ENCODE measurements around the gene BACE2.
"Not testable (repeated sequence)": the region's sequence is repeated elsewhere in the genome, so short reads cannot be mapped to it uniquely, and the experiment has no call there.

Gene BACE2

GRCh38 chr21:41243107-41243506 lies 75.1 kb downstream of the BACE2 start:
- DNase-seq: no peak

DNA sequence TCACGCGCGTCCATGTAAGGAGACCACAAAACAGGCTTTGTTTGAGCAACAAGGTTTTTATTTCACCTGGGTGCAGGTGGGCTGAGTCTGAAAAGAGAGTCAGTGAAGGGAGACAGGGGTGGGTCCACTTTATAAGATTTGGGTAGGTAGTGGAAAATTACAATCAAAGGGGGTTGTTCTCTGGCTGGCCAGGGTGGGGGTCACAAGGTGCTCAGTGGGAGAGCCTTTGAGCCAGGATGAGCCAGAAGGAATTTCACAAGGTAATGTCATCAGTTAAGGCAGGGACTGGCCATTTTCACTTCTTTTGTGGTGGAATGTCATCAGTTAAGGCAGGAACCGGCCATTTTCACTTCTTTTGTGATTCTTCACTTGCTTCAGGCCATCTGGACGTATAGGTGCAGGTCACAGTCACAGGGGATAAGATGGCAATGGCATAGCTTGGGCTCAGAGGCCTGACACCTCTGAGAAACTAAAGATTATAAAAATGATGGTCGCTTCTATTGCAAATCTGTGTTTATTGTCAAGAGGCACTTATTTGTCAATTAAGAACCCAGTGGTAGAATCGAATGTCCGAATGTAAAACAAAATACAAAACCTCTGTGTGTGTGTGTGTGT lies 76.4 kb downstream of the BACE2 start:
- not testable (repeated sequence) for DNase-seq

DNA sequence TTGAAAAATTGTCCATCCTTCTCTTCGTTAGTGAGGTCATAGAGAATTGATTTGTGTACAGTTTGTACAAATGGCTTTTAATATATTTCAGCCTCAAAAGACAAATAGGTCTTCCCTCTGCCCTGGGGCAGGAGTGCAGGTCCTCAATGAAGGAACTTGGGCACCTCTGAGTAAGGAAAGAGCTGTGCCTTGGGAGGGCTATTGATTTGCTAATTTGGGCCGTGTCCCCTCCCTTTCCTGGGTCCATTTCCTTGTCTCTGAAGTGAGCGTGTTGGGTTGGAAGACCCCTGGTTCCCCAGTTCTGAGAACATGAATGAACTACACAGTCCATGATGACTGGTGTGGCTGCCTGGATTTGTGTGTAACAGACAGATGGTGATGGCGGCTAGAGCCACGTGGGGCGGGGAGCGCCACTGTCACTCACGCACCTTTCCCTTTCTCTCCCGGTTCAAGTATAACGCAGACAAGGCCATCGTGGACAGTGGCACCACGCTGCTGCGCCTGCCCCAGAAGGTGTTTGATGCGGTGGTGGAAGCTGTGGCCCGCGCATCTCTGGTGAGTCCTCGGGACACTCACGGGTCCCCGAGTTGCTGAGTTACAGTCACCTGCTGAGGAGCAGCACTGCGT lies 77.7 kb downstream of the BACE2 start:
- no peak for DNase-seq

DNA sequence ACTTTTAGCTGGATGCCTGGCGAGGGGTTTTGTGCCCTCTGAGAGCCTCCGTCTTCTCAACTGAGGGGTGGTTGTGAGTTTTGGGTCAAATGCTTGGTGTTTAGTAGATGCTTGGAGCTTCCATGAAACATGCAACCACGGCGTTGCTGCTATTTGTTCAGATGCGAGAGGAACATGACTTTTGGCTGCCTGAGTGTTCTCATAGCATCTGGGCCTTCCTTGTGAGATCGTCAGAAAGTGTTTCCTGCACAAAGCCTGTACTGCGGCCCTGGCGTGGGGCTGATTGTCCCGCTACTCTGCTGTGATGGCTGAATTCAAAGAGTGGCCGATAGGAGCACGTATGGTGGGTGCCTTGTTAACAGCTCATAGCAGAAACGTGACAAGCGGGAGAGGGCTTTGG lies 78.8 kb downstream of the BACE2 start:
- DNase-seq: no peak

- no peak for DNase-seq
Measured at GRCh38 chr21:41247561-41248545, 79.9 kb downstream of the BACE2 start.

DNA sequence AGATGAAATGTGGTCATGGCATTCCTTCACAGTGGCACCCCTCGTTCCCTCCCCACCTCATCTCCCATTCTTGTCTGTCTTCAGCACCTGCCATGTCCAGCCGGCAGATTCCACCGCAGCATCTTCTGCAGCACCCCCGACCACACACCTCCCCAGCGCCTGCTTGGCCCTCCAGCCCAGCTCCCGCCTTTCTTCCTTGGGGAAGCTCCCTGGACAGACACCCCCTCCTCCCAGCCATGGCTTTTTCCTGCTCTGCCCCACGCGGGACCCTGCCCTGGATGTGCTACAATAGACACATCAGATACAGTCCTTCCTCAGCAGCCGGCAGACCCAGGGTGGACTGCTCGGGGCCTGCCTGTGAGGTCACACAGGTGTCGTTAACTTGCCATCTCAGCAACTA lies 81.5 kb downstream of the BACE2 start:
- no peak for DNase-seq

- no peak for DNase-seq
Measured at GRCh38 chr21:41250519-41250918, 82.6 kb downstream of the BACE2 start.

GRCh38 chr21:41251961-41252642 lies 84.1 kb downstream of the BACE2 start:
- DNase-seq: no peak

- DNase-seq: no peak
Measured at GRCh38 chr21:41254090-41254700, 86.2 kb downstream of the BACE2 start.

DNA sequence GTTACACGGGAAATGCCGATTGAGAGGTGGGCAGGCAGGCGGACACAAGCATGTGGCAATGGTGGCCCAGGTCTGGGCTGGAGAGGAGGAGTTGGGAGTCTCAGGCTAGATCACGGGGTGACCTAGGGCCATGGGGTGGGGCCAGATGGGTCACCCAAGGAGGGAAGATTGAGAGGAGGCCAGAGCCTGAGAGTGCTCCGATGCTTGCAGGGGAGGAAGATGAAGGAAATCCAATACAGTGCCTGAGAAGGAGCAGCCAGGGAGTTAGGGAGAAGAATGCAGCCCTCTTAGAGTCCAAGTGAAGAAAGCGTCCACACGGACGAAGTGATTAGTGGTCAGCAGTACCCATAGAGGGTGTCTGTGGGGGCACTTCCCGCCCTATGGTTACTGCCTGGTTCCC lies 87.2 kb downstream of the BACE2 start:
- DNase-seq: no peak

DNA sequence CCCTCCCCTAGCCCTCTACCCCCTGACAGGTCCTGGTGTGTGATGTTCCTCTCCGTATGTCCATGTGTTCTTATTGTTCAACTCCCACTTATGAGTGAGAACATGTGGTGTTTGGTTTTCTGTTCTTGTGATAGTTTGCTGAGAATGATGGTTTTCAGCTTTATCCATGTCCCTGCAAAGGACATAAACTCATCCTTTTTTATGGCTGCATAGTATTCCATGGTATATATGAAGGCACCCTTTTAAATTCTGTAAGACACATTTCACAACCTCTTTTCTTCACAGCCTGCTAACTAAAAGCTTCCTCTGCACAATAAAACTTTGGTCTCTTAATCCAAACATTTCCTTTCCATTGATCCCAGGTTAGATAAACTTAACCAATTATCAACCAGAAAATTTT lies 88.3 kb downstream of the BACE2 start:
- DNase-seq: not testable (repeated sequence)

DNA sequence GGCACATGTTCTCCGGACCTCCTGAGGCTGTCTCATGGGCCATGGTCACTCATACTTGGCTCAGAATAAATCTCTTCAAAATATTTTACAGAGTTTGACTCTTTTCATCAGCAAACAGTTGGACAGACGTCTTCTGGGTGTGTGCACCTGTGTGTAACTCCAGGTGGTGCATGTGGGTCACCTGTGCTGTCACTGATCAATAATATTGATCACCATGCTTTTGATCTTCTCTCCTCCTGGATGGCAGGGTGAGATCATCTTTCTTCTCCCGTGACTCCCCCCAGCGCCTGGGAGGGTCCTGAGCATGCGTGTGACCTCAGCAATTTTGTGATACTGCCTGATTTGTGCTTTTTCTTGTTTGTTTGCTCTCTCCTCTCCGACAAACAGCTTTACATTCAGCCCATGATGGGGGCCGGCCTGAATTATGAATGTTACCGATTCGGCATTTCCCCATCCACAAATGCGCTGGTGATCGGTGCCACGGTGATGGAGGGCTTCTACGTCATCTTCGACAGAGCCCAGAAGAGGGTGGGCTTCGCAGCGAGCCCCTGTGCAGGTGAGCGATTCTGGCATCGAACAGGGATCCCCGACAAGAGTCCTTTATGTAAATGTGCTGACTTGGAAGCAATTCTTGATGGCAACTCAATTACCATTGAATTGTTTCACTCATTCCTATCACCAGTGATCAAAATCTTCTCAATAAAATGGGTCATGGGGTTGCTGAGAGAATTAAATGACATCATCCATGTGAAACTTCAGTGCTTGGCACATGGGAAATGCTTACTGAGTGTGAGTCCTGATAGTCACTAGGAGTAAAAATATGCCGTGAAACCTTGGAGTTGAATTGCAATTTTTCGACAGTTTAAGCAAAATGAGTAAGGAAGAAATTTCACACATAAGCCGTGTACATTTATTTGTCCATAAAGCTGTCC lies 89.1 kb downstream of the BACE2 start:
- no peak for DNase-seq

DNA sequence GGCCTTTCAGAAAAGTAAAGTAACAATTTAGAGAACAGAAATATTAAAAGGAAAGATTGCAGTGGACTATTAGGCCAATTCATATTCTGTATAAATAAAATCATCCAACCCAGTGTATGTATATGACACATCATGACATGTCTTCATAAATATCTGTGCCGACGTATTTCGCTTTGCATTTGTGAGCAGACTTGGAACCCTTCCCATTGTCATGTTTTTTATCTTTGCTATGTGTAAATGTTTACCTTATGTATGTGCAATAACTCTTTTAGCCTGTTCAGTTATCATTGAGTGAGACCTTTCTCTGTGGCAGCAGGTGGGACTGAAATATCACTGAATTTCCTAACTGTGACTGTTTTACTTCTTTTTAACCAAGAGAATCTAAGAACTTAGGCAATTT lies 90.7 kb downstream of the BACE2 start:
- DNase-seq: no peak

- DNase-seq: no peak
Measured at GRCh38 chr21:41260428-41260827, 92.5 kb downstream of the BACE2 start.

DNA sequence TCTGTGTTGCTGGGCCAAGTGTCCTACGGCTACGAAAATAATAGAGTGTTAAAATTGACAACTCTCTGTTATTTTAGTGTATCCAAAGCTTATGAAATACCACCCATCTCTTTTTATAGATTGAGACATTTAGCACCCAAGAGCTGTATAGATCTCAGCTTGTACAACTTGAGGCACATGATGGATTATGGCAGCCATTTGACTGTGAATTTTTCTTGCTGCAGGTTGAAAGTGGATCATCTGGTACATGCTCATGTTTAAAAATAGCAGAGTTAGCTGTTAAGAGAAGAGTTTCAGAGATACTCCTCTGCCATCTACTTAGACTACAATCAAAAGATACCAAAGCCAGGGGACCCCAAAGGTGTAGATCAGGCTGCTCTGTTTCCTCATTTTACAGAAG lies 99.4 kb downstream of the BACE2 start:
- DNase-seq: no peak

DNA sequence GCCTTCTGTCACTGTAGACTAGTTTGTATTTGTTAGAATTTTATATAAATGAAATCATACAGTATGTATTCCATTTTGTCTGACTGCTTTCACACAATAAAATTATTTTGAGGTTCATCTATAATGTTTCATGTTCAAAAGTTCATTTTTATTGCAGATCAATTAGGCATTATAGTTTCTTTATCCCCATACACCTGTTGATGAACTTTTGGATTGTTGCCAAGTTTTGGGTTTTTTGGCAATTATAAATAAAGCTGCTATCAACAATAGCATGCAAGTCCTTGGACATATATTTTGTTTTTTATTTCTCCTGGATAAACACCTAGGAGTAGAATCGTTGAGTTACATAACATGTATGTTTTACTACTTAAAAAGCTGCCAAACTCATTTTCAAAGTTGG lies 101.6 kb downstream of the BACE2 start:
- DNase-seq: no peak

- DNase-seq: no peak
Measured at GRCh38 chr21:41277196-41277595, 109.2 kb downstream of the BACE2 start.

GRCh38 chr21:41277846-41278245 lies 109.9 kb downstream of the BACE2 start:
- no peak for DNase-seq

GRCh38 chr21:41280115-41280919 lies 112.4 kb downstream of the BACE2 start:
- DNase-seq: no peak

DNA sequence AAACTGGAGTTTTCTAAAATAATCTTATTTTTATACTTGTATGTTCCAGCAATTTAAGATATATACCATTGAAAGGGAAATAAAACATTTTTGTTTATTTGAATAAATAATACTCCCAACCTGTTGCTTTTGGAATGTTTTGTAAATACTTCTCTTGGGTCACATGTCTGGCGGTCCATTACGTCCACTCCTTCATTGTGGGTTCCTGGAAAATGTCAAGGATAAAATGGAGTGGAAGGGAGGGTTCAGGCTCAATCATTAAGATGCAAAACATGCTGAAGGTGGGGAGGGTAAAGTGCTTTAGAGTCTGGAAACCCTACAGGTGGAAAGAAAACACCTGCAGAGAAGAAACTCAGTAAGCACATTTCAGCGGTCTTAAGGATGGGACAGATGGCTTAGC lies 114.5 kb downstream of the BACE2 start:
- no peak for DNase-seq
